NT2/D1 (cell line): ENCODE results near the gene ZBTB37.

Experiments
- SUZ12 ChIP-seq: IDR thresholded peaks from 2 replicates; pipeline ENCODE4 v1.6.1; 2011; ENCODE audit not compliant: insufficient read length, insufficient read depth; ENCODE audit errors: extremely low read depth
- YY1 ChIP-seq: IDR thresholded peaks from 2 replicates; pipeline ENCODE4 v1.6.1; 2011; ENCODE audit not compliant: insufficient read length, insufficient read depth

GRCh38 chr1:173868266-173869020, at the start of gene ZBTB37:
- TF ChIP-seq SUZ12 (no peak), YY1 (no peak)
